ENCODE data around the gene COPZ1.

The COPZ1 gene

DNA sequence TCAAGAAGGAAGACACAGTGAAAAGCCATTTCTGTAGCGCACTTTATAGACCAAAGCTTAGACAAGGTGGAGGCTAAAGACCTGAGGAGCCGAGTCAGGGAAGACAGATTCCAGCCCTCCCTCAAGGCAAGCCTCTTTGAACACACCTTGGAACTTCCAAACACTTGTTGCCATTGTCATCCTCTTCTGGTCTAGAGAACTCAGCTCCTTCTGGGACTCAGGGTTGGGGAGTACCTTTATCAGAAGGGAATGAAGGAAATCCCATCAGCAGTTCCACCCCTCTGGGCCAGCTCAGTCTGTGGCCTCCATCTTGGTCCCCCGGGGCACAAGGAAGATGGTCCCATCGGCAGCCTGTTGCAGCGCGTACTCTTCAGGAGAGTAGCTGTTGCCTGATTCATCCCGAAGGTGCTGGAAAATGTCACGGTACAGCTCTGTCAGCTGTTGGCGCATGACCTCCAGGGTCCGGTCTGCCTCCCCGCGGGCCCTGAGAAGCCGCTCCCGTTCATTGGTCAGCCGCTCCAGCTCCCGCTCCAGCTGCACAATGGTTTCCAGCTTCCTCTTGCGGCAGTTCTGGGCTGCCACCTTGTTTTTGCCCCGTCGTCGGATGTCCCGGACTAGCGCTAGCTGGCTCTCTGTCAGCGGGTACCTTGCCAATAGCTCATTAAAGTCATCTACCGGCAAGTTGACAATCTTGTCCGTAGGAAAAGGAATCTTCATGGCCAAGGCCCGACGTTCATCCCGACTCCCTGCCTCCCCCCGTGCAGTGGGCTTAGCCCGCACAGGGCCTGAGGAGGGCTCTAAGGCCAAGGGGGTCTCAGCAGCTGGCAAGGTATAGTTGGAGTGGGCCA is 32.6 kb upstream of the COPZ1 start:
- no peak overlapping the region for H3K9ac ChIP-seq (ENCODE audit: low read length)
- no peak overlapping the region for H3K4me2 ChIP-seq (ENCODE audit: low read length)
- TF ChIP-seq EZH2phosphoT487 (IDR thresholded peaks at IDR 0.05; ENCODE audit: low read depth) = no peak
- TF ChIP-seq, protein P1, sequence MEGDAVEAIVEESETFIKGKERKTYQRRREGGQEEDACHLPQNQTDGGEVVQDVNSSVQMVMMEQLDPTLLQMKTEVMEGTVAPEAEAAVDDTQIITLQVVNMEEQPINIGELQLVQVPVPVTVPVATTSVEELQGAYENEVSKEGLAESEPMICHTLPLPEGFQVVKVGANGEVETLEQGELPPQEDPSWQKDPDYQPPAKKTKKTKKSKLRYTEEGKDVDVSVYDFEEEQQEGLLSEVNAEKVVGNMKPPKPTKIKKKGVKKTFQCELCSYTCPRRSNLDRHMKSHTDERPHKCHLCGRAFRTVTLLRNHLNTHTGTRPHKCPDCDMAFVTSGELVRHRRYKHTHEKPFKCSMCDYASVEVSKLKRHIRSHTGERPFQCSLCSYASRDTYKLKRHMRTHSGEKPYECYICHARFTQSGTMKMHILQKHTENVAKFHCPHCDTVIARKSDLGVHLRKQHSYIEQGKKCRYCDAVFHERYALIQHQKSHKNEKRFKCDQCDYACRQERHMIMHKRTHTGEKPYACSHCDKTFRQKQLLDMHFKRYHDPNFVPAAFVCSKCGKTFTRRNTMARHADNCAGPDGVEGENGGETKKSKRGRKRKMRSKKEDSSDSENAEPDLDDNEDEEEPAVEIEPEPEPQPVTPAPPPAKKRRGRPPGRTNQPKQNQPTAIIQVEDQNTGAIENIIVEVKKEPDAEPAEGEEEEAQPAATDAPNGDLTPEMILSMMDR (IDR thresholded peaks at IDR 0.05; ENCODE audit: low read depth, low read length) = no peak
- H3K79me2 ChIP-seq (ENCODE audit: low read length) = no peaks in the 10 kb centered on the region
- no peak overlapping the region for H2AFZ ChIP-seq (ENCODE audit: low read depth, low read length)
- peaks cover 7% of the 10 kb centered on the region for H3K36me3 ChIP-seq (replicated peaks; ENCODE audit: low read depth, low read length)
- H4K20me1 ChIP-seq (ENCODE audit: insufficient read depth, low read length) = peaks cover 5% of the 10 kb centered on the region
- no peaks in the 10 kb centered on the region for H3K4me1 ChIP-seq (ENCODE audit: low read length)
- no peaks in the 10 kb centered on the region; the same call in 1 of the 2 replicates for H3K27me3 ChIP-seq (ENCODE audit: low read depth, low read length)
- H3K4me3 ChIP-seq (ENCODE audit: low read length) = no peak overlapping the region
- no peaks in the 10 kb centered on the region for H3K9me3 ChIP-seq (ENCODE audit: insufficient read depth, low read length)
- H3K27ac ChIP-seq (ENCODE audit: low read length) = no peak overlapping the region

DNA sequence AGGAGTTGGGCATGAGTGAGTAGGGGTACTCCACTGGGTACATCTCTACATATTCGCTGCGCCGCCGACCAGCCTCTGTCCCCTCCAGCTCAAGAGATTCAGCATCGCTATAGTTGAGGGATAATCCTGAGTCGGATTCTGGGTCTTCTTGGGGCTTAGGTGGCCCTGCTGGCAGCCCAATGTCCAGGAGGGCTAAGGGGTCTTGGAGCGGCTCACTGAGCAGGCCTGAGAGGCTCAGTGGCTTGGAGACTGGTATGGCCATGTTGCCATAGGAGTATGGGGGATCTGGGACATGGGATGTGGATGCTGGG is 32.0 kb upstream of the COPZ1 start:
- Histone ChIP-seq H3K27ac (ENCODE audit: low read length) (no peak overlapping the region), H3K4me1 (ENCODE audit: low read length) (no peaks in the 10 kb centered on the region), H3K4me3 (ENCODE audit: low read length) (no peak overlapping the region), H4K20me1 (ENCODE audit: insufficient read depth, low read length) (no peaks in the 10 kb centered on the region; the same call in 1 of the 2 replicates), H3K27me3 (ENCODE audit: low read depth, low read length) (peaks cover 3% of the 10 kb centered on the region; the same call in 1 of the 2 replicates), H3K9me3 (ENCODE audit: insufficient read depth, low read length) (no peaks in the 10 kb centered on the region), H3K9ac (ENCODE audit: low read length) (no peak overlapping the region), H3K79me2 (ENCODE audit: low read length) (no peaks in the 10 kb centered on the region), H2AFZ (ENCODE audit: low read depth, low read length) (no peak overlapping the region), H3K4me2 (ENCODE audit: low read length) (no peak overlapping the region), H3K36me3 (replicated peaks; ENCODE audit: low read depth, low read length) (peaks cover 1% of the 10 kb centered on the region)
- TF ChIP-seq EZH2phosphoT487 (IDR thresholded peaks at IDR 0.05; ENCODE audit: low read depth) = no peak
- TF ChIP-seq, protein P1 (IDR thresholded peaks at IDR 0.05; ENCODE audit: low read depth, low read length) = no peak

DNA sequence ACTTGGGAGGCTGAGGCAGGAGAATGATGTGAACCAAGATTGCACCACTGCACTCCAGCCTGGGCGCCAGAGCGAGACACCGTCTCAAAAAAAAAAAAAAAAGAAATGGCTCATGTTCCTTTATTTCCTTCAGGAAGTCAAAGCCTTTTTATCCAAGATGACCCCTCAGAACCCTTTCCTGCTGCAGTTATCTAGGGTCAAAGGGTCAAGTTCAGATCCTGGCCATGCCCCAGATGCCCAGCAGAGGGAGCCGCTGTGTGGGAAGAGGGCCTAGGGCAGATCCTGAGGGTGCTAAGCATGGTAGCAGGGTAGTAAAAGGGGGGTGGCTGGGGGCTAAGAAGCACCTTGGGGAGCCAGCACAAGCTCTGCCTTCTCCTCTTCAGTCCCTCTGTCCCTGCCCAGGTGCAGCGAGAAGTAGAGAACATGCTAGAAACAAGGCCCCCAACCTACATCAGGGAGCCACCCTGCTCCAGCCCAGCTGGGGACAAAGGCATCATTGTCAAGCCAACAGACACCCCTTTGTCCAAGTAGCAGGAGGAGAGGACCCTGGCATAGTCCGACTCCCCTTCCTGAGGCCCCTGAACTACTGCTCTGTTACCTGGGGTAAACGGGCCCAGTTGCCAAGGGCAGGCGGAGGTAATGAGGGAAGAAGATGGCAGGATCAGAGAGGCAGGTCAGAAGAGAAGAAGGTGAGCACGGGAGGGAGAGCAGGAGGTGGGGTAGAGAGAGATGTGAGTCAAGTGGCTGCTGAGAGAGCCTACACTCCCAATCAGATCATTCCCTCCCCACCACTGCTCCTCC is 30.6 kb upstream of the COPZ1 start:
- H3K27me3 ChIP-seq (ENCODE audit: low read depth, low read length) = peaks cover 15% of the 10 kb centered on the region
- no peaks in the 10 kb centered on the region for H3K79me2 ChIP-seq (ENCODE audit: low read length)
- H3K9me3 ChIP-seq (ENCODE audit: insufficient read depth, low read length) = no peaks in the 10 kb centered on the region
- no peak overlapping the region for H3K4me3 ChIP-seq (ENCODE audit: low read length)
- no peak for TF ChIP-seq EZH2phosphoT487 (IDR thresholded peaks at IDR 0.05; ENCODE audit: low read depth)
- TF ChIP-seq, protein P1 (IDR thresholded peaks at IDR 0.05; ENCODE audit: low read depth, low read length) = peak; percentile 79
- no peaks in the 10 kb centered on the region for H3K36me3 ChIP-seq (replicated peaks; ENCODE audit: low read depth, low read length)
- H3K27ac ChIP-seq (ENCODE audit: low read length) = no peak overlapping the region
- no peak overlapping the region for H3K4me2 ChIP-seq (ENCODE audit: low read length)
- H3K9ac ChIP-seq (ENCODE audit: low read length) = no peak overlapping the region
- H3K4me1 ChIP-seq (ENCODE audit: low read length) = no peaks in the 10 kb centered on the region
- no peak overlapping the region for H2AFZ ChIP-seq (ENCODE audit: low read depth, low read length)
- H4K20me1 ChIP-seq (ENCODE audit: insufficient read depth, low read length) = no peaks in the 10 kb centered on the region

- Histone ChIP-seq H3K36me3 (replicated peaks; ENCODE audit: low read depth, low read length) (no peaks in the 10 kb centered on the region), H3K4me2 (ENCODE audit: low read length) (no peak overlapping the region), H3K27ac (ENCODE audit: low read length) (no peak overlapping the region), H3K27me3 (ENCODE audit: low read depth, low read length) (peaks cover 22% of the 10 kb centered on the region), H3K9ac (ENCODE audit: low read length) (no peak overlapping the region), H3K79me2 (ENCODE audit: low read length) (no peaks in the 10 kb centered on the region), H2AFZ (ENCODE audit: low read depth, low read length) (no peak overlapping the region), H4K20me1 (ENCODE audit: insufficient read depth, low read length) (no peaks in the 10 kb centered on the region), H3K9me3 (ENCODE audit: insufficient read depth, low read length) (no peaks in the 10 kb centered on the region), H3K4me3 (ENCODE audit: low read length) (no peak overlapping the region), H3K4me1 (ENCODE audit: low read length) (no peaks in the 10 kb centered on the region)
- TF ChIP-seq EZH2phosphoT487 (IDR thresholded peaks at IDR 0.05; ENCODE audit: low read depth) = no peak
- TF ChIP-seq, protein P1 (IDR thresholded peaks at IDR 0.05; ENCODE audit: low read depth, low read length) = no peak
Observed at GRCh38 chr12:54294953-54295566, 29.9 kb upstream of the COPZ1 start.

Measured in OCI-LY3 (cell line).